Endothelial cell of umbilical vein (primary cell): Measurements from ENCODE around the gene SPATA22. TPM values are rescaled to one million over a fixed set of nuclear protein-coding genes. Genes with fewer than 3 reads are reported as not detected.
"Not testable (repeated sequence)": the region's sequence is repeated elsewhere in the genome, so short reads cannot be mapped to it uniquely, and the experiment has no call there.

ENCODE experiments used
- BruUV-seq: library from RNA; stranded (reverse); fragments of 400-500 nt; replicated peaks from 2 replicates; lab custom pipeline; 2021; lab: Mats Ljungman, UMichigan
- CTCF ChIA-PET: fragments of 300-600, 350-600 bp; sonication (Branson Sonifier 250); formaldehyde crosslinking; loops from one replicate; lab custom pipeline; 2021; ENCODE audit warnings: antibody characterized with exemption, inconsistent platforms; lab: Charles Lee
- POLR2A ChIA-PET: fragments of 300-600, 350-600 bp; sonication (Branson Sonifier 250); formaldehyde crosslinking; loops from one replicate; lab custom pipeline; 2021; ENCODE audit warnings: antibody characterized with exemption, inconsistent platforms; lab: Charles Lee
- DNase-seq: peaks from one replicate; pipeline ENCODE4 v3.0.0-alpha.2; 2011; ENCODE audit warnings: low read depth, low spot score
- FAIRE-seq: peaks from 2 replicates; lab custom pipeline; 2011; peaks lifted over from hg19 to GRCh38; lab: Jason Lieb, UNC
- H2AFZ ChIP-seq: 2 replicates; pipeline ENCODE4 v1.6.0; 2012; ENCODE audit warnings: low read depth, low read length, control low read depth, inconsistent platforms
- H3K27ac ChIP-seq: 2 replicates; pipeline ENCODE4 v1.5.1; 2011; ENCODE audit warnings: low read depth, mild to moderate bottlenecking, control low read depth, low read length, moderate library complexity; ENCODE audit not compliant: insufficient read depth
- H3K27me3 ChIP-seq, 2 experiments: 2 replicates each; pipeline versions ENCODE4 v1.6.0 to v1.6.1; 2011; ENCODE audit warnings: low read length in 2 of 2, mixed read lengths in 1 of 2; ENCODE audit not compliant: control insufficient read depth in 2 of 2, insufficient read depth in 2 of 2
- H3K36me3 ChIP-seq, 2 experiments: 2 replicates in 1 of 2; 3 replicates in 1 of 2; pipeline ENCODE4 v1.5.1; 2011; ENCODE audit warnings: low read length in 2 of 2, mild to moderate bottlenecking in 1 of 2, moderate library complexity in 1 of 2; ENCODE audit not compliant: control insufficient read depth in 2 of 2, insufficient read depth in 2 of 2; ENCODE audit errors: extremely low read depth in 1 of 2
- H3K4me1 ChIP-seq: 3 replicates; pipeline ENCODE4 v1.5.1; 2011; ENCODE audit warnings: mild to moderate bottlenecking, low read length; ENCODE audit not compliant: control insufficient read depth, insufficient read depth; ENCODE audit errors: extremely low read depth
- H3K4me2 ChIP-seq: 2 replicates; pipeline ENCODE4 v1.6.1; 2011; ENCODE audit warnings: low read length, control low read depth, mixed read lengths; ENCODE audit not compliant: insufficient read depth
- H3K4me3 ChIP-seq, 3 experiments: fragments of 200-600 bp in 1 of 3; sonication (generic), shearing (Covaris generic) in 1 of 3; replicated peaks in 1 of 3; 2 replicates each; pipeline ENCODE4 v1.5.1; 2011 to 2016; ENCODE audit warnings: control low read depth in 3 of 3, low read length in 3 of 3, mild to moderate bottlenecking in 2 of 3, inconsistent platforms in 1 of 3, low read depth in 1 of 3, moderate library complexity in 1 of 3; ENCODE audit not compliant: insufficient read depth in 1 of 3
- H3K79me2 ChIP-seq: 2 replicates; pipeline ENCODE4 v1.6.0; 2012; ENCODE audit warnings: low read length, inconsistent platforms; ENCODE audit not compliant: control insufficient read depth, insufficient read depth
- H3K9ac ChIP-seq: replicated peaks from 2 replicates; pipeline ENCODE3; 2011; ENCODE audit warnings: low read length, control low read depth; ENCODE audit not compliant: insufficient read depth; ENCODE audit errors: extremely low read depth
- H3K9me1 ChIP-seq: replicated peaks from 3 replicates; pipeline ENCODE4 v1.6.0; 2011; ENCODE audit warnings: mild to moderate bottlenecking, low read length; ENCODE audit not compliant: control insufficient read depth, insufficient read depth; ENCODE audit errors: extremely low read depth
- H3K9me3 ChIP-seq: replicated peaks from 2 replicates; pipeline ENCODE4 v1.5.1; 2012; ENCODE audit warnings: low read length, inconsistent platforms; ENCODE audit not compliant: control insufficient read depth, insufficient read depth
- H4K20me1 ChIP-seq: replicated peaks from 2 replicates; pipeline ENCODE3; 2011; ENCODE audit warnings: mild to moderate bottlenecking, low read length; ENCODE audit not compliant: control insufficient read depth, insufficient read depth; ENCODE audit errors: extremely low read depth
- EZH2 ChIP-seq: IDR thresholded peaks from 2 replicates; pipeline ENCODE4 v1.6.1; 2012; ENCODE audit warnings: borderline replicate concordance, low read depth, mild to moderate bottlenecking, moderate library complexity, low read length, inconsistent platforms; ENCODE audit not compliant: severe bottlenecking
- FOS ChIP-seq: IDR thresholded peaks from 2 replicates; pipeline ENCODE4 v1.6.1; 2011; ENCODE audit warnings: mild to moderate bottlenecking, low read length, moderate library complexity, borderline replicate concordance; ENCODE audit not compliant: insufficient read depth
- GATA2 ChIP-seq: IDR thresholded peaks from 2 replicates; pipeline ENCODE4 v1.7.0; 2011; ENCODE audit warnings: low read depth, mild to moderate bottlenecking, moderate library complexity, mixed read lengths, low read length; ENCODE audit not compliant: insufficient read length, insufficient read depth
- JUN ChIP-seq: IDR thresholded peaks from 2 replicates; pipeline ENCODE4 v1.6.1; 2011; ENCODE audit warnings: borderline replicate concordance, low read depth; ENCODE audit not compliant: insufficient read length, insufficient read depth
- MYC ChIP-seq: IDR thresholded peaks from one replicate; pipeline ENCODE4 v1.6.1; 2011; ENCODE audit warnings: mild to moderate bottlenecking, low read depth, low read length
- POLR2A ChIP-seq: IDR thresholded peaks from 2 replicates; pipeline ENCODE4 v1.6.1; 2012; ENCODE audit warnings: low read depth, mild to moderate bottlenecking, control low read depth, low read length
- POLR2AphosphoS5 ChIP-seq: IDR thresholded peaks from 2 replicates; pipeline ENCODE4 v1.6.1; 2012; ENCODE audit warnings: low read depth, mild to moderate bottlenecking, control low read depth, low read length, moderate library complexity; ENCODE audit not compliant: insufficient read depth
- dilution Hi-C: fragments of 300-500 bp; cut with MboI; formaldehyde crosslinking; loops from one replicate; pipeline ENCODE4 v1.15.0; 2019; ENCODE audit warnings: low sequenced_read_pairs; ENCODE audit not compliant: extremely low pct_ligation_motif_present
- intact Hi-C: fragments of 100-400 bp; cut with micrococcal nuclease; formaldehyde crosslinking; loops from one replicate; pipeline ENCODE4 v1.10.0; 2022
- polyA plus RNA-seq, 4 experiments: library from polyadenylated mRNA; depleted of rRNA in 3 of 4; stranded (reverse) in 3 of 4; unstranded in 1 of 4; fragments of >200 nt; gene quantifications; 2 replicates each; pipeline versions ENCODE4 v1.2.1 to v1.2.3, GENCODE V29; 2011 to 2012; ENCODE audit warnings: missing spikeins in 1 of 4
- total RNA-seq: library from RNA; stranded (reverse); gene quantifications from 2 replicates; pipeline ENCODE4 v1.2.3, GENCODE V29; 2021
- TF ChIP-seq, protein P1 (sequence below), 2 donors: IDR thresholded peaks; 1 replicate in 1 of 2; 2 replicates in 1 of 2; pipeline ENCODE4 v1.5.1; 2011; ENCODE audit warnings: low read length in 2 of 2, mild to moderate bottlenecking in 2 of 2, moderate library complexity in 2 of 2, control low read depth in 1 of 2, inconsistent platforms in 1 of 2, low read depth in 1 of 2; ENCODE audit not compliant: insufficient read depth in 1 of 2; ENCODE audit errors: extremely low read depth in 1 of 2
- TF ChIP-seq, protein P2 (sequence below): IDR thresholded peaks from 2 replicates; pipeline ENCODE4 v1.6.1; 2011; ENCODE audit not compliant: insufficient read depth, insufficient read length

The SPATA22 gene
- total and polyA plus RNA-seq, 2 donors (not counting 3 experiments of a cell fraction or from before 2014, with no cell fraction given) = 4.3 TPM; not detected in 1

DNA sequence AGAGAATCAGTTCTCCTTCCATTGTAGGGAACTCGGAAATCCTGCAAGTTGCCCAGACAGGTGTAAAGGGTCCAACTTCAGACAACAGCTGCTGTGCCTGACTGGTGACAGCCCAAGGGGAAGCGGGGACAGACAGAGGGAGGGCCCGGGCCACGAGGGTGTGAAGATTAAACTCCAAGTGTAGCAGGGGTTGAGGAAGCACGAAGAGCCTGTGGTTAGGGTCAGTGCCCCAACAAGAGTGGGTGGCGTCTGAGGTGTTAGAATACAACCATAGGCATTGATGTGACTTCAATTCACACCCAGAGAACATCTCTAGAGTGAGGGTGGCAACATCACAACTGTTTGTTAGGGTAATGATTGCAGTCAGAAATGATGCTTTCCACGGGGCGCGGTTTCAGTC is 43.3 kb upstream of the SPATA22 start:
- no peak for TF ChIP-seq POLR2A
- no peak for TF ChIP-seq POLR2AphosphoS5
- TF ChIP-seq, protein P1, sequence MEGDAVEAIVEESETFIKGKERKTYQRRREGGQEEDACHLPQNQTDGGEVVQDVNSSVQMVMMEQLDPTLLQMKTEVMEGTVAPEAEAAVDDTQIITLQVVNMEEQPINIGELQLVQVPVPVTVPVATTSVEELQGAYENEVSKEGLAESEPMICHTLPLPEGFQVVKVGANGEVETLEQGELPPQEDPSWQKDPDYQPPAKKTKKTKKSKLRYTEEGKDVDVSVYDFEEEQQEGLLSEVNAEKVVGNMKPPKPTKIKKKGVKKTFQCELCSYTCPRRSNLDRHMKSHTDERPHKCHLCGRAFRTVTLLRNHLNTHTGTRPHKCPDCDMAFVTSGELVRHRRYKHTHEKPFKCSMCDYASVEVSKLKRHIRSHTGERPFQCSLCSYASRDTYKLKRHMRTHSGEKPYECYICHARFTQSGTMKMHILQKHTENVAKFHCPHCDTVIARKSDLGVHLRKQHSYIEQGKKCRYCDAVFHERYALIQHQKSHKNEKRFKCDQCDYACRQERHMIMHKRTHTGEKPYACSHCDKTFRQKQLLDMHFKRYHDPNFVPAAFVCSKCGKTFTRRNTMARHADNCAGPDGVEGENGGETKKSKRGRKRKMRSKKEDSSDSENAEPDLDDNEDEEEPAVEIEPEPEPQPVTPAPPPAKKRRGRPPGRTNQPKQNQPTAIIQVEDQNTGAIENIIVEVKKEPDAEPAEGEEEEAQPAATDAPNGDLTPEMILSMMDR (IDR thresholded peaks at IDR 0.05; ENCODE audit: extremely low read depth in 1 of 2, insufficient read depth in 1 of 2, low read depth in 1 of 2, low read length in 2 of 2) = no peak
- no peak for TF ChIP-seq JUN
- no peak for TF ChIP-seq GATA2
- TF ChIP-seq, protein P2, sequence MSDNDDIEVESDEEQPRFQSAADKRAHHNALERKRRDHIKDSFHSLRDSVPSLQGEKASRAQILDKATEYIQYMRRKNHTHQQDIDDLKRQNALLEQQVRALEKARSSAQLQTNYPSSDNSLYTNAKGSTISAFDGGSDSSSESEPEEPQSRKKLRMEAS = no peak
- no peak for TF ChIP-seq EZH2
- TF ChIP-seq FOS = no peak
- no peak for TF ChIP-seq MYC
- Histone ChIP-seq H3K9ac (no peak overlapping the region), H3K9me3 (no peaks in the 10 kb centered on the region), H3K4me3 (no peak overlapping the region), H3K27me3 (no peaks in the 10 kb centered on the region), H3K9me1 (no peaks in the 10 kb centered on the region), H3K4me1 (no peaks in the 10 kb centered on the region), H4K20me1 (no peaks in the 10 kb centered on the region), H2AFZ (no peak overlapping the region), H3K4me2 (no peak overlapping the region), H3K36me3 (no peaks in the 10 kb centered on the region), H3K27ac (no peak overlapping the region), H3K79me2 (no peaks in the 10 kb centered on the region)
- FAIRE-seq (no peak), DNase-seq (no peak)
- dilution Hi-C loops (no loop called here), intact Hi-C loops (no loop called here)
- POLR2A ChIA-PET = no interaction called here
- BruUV-seq = no TSS peak
- CTCF ChIA-PET = no interaction called here

DNA sequence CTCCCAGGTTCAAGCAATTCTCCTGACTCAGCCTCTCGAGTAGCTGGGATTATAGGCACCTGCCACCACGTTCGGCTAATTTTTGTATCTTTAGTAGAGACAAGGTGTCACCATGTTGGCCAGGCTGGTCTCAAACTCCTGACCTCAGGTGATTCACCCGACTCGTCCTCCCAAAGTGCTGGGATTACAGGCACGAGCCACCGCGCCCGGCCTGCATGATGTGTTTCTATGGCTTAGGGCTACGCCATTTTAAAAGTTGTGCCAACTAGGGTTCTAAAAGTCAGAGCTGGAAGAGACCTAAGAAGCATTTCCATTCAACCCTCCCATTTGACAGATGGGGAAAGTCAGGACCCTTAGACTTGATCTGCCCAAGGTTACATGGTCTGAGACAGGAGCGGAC is 42.5 kb upstream of the SPATA22 start:
- H3K9me3 ChIP-seq, H3K27ac ChIP-seq, H3K9me1 ChIP-seq, intact Hi-C loops, H2AFZ ChIP-seq, H3K4me1 ChIP-seq, H3K36me3 ChIP-seq, DNase-seq, dilution Hi-C loops, BruUV-seq, H3K27me3 ChIP-seq, CTCF ChIA-PET, H3K79me2 ChIP-seq, H3K9ac ChIP-seq, POLR2A ChIA-PET, H3K4me3 ChIP-seq, FAIRE-seq, H3K4me2 ChIP-seq, H4K20me1 ChIP-seq: not testable (repeated sequence)
